Suppressor macrophage treated with lipopolysaccharide for 1 hour (primary cell): ENCODE data around the gene EVI5.
A peak's percentile ranks its signal among the peaks of the same experiment; 100 is the strongest.
"Not testable (repeated sequence)": the region's sequence is repeated elsewhere in the genome, so short reads cannot be mapped to it uniquely, and the experiment has no call there.

Experiments used
- DNase-seq, 3 donors: peaks; one replicate each; pipeline ENCODE4 v3.0.0-alpha.2; 2020 to 2022

Gene EVI5

GRCh38 chr1:92679980-92680379, 104.9 kb downstream of the EVI5 start:
- DNase-seq = no peak

GRCh38 chr1:92663775-92664174, 121.1 kb downstream of the EVI5 start:
- DNase-seq = peak; percentile 26 to 56 (median 45)

- DNase-seq = peak in 1 of 3 donors; percentile 7
These were observed 122.9 kb downstream of the EVI5 start for GRCh38 chr1:92662048-92662447.

GRCh38 chr1:92657701-92658100, 127.2 kb downstream of the EVI5 start:
- peak in 2 of 3 donors; percentile 2 to 9 for DNase-seq

GRCh38 chr1:92655197-92655801, 129.6 kb downstream of the EVI5 start:
- no peak for DNase-seq

- no peak for DNase-seq
These were observed 131.1 kb downstream of the EVI5 start for GRCh38 chr1:92653605-92654381.

- DNase-seq = not testable (repeated sequence)
These were observed 144.2 kb downstream of the EVI5 start for GRCh38 chr1:92640686-92641085.

GRCh38 chr1:92638498-92638897, 146.4 kb downstream of the EVI5 start:
- no peak for DNase-seq

GRCh38 chr1:92635203-92635602, 149.7 kb downstream of the EVI5 start:
- DNase-seq = not testable (repeated sequence)

GRCh38 chr1:92623187-92623778, 161.6 kb downstream of the EVI5 start:
- peak in 2 of 3 donors; percentile 42 to 52 for DNase-seq

- DNase-seq = no peak
These were observed 165.3 kb downstream of the EVI5 start for GRCh38 chr1:92619466-92620189.

- no peak for DNase-seq
These were observed 183.9 kb downstream of the EVI5 start for GRCh38 chr1:92601044-92601443.

- DNase-seq = peak; percentile 12 to 58 (median 35)
These were observed 185.7 kb downstream of the EVI5 start for GRCh38 chr1:92599184-92599583.

- DNase-seq = not testable (repeated sequence)
These were observed 195.5 kb downstream of the EVI5 start for GRCh38 chr1:92589361-92589760.

- DNase-seq = no peak
These were observed 197.5 kb downstream of the EVI5 start for GRCh38 chr1:92587445-92587844.

- DNase-seq = no peak
These were observed 199.1 kb downstream of the EVI5 start for GRCh38 chr1:92585831-92586230.

GRCh38 chr1:92584810-92585209, 200.1 kb downstream of the EVI5 start:
- DNase-seq = not testable (repeated sequence)

- peak in 2 of 3 donors; percentile 35 for DNase-seq
These were observed 200.8 kb downstream of the EVI5 start for GRCh38 chr1:92583821-92584760.

- no peak for DNase-seq
These were observed 207.5 kb downstream of the EVI5 start for GRCh38 chr1:92577261-92577895.

GRCh38 chr1:92575123-92575522, 209.8 kb downstream of the EVI5 start:
- DNase-seq = no peak

GRCh38 chr1:92572520-92572919, 212.4 kb downstream of the EVI5 start:
- no peak for DNase-seq

- DNase-seq = no peak
These were observed 213.3 kb downstream of the EVI5 start for GRCh38 chr1:92571578-92571977.
